ENCODE measurements around the gene SLC1A7. TPM values are rescaled to one million over a fixed set of nuclear protein-coding genes. Genes with fewer than 3 reads are reported as not detected.

The SLC1A7 gene
- total RNA-seq, 1 donor: 0.94 TPM

- no peaks in the 10 kb centered on the region for H3K9me3 ChIP-seq (ENCODE audit: low read depth, low read length)
- no peaks in the 10 kb centered on the region for H3K4me1 ChIP-seq (ENCODE audit: insufficient read depth, low read length)
- no peaks in the 10 kb centered on the region for H3K27me3 ChIP-seq (ENCODE audit: insufficient read depth, low read length)
These were observed 99.2 kb downstream of the SLC1A7 start for GRCh38 chr1:53043271-53043670.

GRCh38 chr1:53038566-53038965 is 103.9 kb downstream of the SLC1A7 start:
- no peak overlapping the region for H3K4me3 ChIP-seq (ENCODE audit: low read length)
- no peaks in the 10 kb centered on the region for H3K9me3 ChIP-seq (ENCODE audit: low read depth, low read length)
- H3K4me1 ChIP-seq (ENCODE audit: insufficient read depth, low read length): no peaks in the 10 kb centered on the region
- no peaks in the 10 kb centered on the region for H3K27me3 ChIP-seq (ENCODE audit: insufficient read depth, low read length)

More at GRCh38 chr1:53043271-53043670, 99.2 kb downstream of the SLC1A7 start:
- no peak overlapping the region for H3K4me3 ChIP-seq (ENCODE audit: low read length)

Other genes with a start within 250 kb of the SLC1A7 start
- 25.5 TPM for gene ECHDC2, start 220.9 kb downstream of the SLC1A7 start, total RNA-seq
- 76.3 TPM for gene SCP2, start 215.4 kb downstream of the SLC1A7 start, total RNA-seq
- gene PODN, start 80.4 kb downstream of the SLC1A7 start, total RNA-seq: 0.63 TPM
- 13.7 TPM for gene CPT2, start 54.2 kb upstream of the SLC1A7 start, total RNA-seq
- 24.8 TPM for gene CZIB, start 78.0 kb upstream of the SLC1A7 start, total RNA-seq
- 63.0 TPM for gene MAGOH, start 95.9 kb upstream of the SLC1A7 start, total RNA-seq
- 10.0 TPM for gene LRP8, start 185.4 kb upstream of the SLC1A7 start, total RNA-seq